ENCODE results near the gene GPR87.

GPR87 gene

DNA sequence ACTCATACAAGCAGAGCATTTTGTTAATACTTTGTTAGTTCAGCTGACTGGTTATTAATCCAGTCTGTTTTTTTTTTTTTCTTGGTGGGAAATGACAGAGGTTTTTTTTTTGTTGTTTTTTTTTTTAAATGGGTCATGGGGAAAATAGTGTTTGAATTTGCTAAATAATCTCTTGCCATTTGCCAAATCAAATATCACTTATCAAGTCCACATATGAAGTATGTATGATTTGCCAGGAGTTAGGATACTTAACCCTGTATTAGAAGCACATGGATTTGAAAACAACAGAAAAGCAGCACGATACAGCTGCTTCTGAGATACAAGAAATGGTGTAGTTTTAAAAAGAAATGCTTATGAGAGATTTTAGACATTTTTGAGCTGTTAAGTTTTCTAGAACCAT is 59.9 kb downstream of the GPR87 start:
- Histone ChIP-seq H3K36me3 (ENCODE audit: insufficient read depth, low read length) (no peaks in the 10 kb centered on the region), H3K27ac (no peak overlapping the region), H3K9ac (ENCODE audit: insufficient read length) (no peak overlapping the region), H3K4me3 (no peak overlapping the region), H3K9me3 (ENCODE audit: low read depth, low read length) (no peaks in the 10 kb centered on the region)
- TF ChIP-seq FOXP2 (optimal IDR thresholded peaks at IDR 0.05; ENCODE audit: control extremely low read depth, extremely low read length, insufficient read depth) (no peak), EZH2 (IDR thresholded peaks at IDR 0.05) (no peak), POLR2AphosphoS5 (IDR thresholded peaks at IDR 0.05; ENCODE audit: borderline replicate concordance, low read depth, low read length) (no peak)
- DNase-seq (ENCODE audit: low read depth, low spot score), result no peak

DNA sequence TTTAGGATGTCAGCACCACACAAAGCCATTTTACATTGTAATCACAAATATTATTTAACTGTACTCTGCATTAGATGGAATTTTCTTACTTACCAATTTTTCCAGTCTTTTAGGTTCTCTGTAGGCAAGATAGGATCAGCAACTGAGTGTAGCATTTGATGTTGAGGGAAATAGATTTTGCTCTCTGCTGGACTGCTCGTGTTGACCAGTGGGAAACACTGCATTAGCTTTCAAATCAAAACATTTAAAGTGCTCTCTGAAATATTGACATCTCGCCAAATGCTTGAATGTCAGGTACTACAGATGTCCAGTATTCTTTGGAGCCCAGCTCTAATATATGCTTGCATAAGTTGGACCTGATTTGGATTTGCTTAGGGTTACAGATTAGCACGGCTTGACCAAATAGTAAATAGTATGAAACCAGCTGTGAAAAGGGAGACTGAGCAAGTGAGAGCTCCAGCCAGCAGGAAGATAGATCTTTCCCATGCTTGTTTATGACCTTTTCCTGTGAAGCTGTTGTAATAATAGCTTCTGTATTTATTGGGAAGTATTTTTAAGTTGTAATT is 67.8 kb downstream of the GPR87 start:
- no peak for DNase-seq (ENCODE audit: low read depth, low spot score)
- Histone ChIP-seq H3K9me3 (ENCODE audit: low read depth, low read length) (no peaks in the 10 kb centered on the region), H3K27ac (no peak overlapping the region), H3K36me3 (ENCODE audit: insufficient read depth, low read length) (no peaks in the 10 kb centered on the region), H3K9ac (ENCODE audit: insufficient read length) (no peak overlapping the region), H3K4me3 (no peak overlapping the region)
- no peak for TF ChIP-seq FOXP2 (optimal IDR thresholded peaks at IDR 0.05; ENCODE audit: control extremely low read depth, extremely low read length, insufficient read depth)
- no peak for TF ChIP-seq EZH2 (IDR thresholded peaks at IDR 0.05)
- no peak for TF ChIP-seq POLR2AphosphoS5 (IDR thresholded peaks at IDR 0.05; ENCODE audit: borderline replicate concordance, low read depth, low read length)
